ENCODE measurements around the gene SARS2.
"Not testable (repeated sequence)": the region's sequence is repeated elsewhere in the genome, so short reads cannot be mapped to it uniquely, and the experiment has no call there.

Gene SARS2, protein sequence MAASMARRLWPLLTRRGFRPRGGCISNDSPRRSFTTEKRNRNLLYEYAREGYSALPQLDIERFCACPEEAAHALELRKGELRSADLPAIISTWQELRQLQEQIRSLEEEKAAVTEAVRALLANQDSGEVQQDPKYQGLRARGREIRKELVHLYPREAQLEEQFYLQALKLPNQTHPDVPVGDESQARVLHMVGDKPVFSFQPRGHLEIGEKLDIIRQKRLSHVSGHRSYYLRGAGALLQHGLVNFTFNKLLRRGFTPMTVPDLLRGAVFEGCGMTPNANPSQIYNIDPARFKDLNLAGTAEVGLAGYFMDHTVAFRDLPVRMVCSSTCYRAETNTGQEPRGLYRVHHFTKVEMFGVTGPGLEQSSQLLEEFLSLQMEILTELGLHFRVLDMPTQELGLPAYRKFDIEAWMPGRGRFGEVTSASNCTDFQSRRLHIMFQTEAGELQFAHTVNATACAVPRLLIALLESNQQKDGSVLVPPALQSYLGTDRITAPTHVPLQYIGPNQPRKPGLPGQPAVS

DNA sequence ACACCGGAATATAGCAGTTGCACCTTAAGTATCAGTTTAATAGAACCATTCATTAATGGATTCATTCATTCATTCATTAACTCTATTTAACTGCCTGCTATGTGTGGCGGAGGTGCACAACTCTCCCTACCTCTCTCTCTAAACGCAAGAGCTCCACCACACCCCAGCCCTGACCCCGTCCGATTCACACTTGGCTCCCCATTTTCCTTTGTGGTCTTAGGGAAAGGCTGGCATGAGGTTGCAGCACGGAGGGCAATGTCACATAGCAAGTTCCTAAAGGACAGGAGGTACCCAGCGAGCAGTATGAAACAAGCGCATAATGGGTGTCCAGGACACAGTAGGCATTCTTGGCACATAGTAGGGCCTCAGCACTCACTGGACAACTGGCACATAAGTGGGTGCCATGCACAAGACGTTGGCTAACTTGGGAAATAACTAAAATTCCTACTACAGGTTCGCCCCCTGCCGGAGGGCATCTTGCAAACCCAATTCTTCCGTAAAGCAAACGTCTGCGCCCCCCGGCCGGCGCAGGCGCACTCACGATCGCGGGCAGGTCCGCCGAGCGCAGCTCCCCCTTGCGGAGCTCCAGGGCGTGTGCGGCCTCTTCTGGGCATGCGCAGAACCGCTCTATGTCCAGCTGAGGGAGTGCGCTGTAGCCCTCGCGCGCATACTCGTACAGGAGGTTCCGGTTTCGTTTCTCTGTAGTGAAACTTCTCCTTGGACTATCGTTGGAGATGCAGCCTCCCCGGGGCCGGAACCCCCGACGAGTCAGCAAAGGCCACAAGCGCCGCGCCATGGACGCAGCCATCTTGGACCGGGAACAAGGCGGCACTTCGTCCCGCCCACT, at the start of gene SARS2:
SARS2 (minus strand) TSS at position 835 of the 847 bp plus-strand sequence; CDS start at position 808, 27 bp downstream.
- peak; percentile 89 for DNase-seq (ENCODE audit: low read depth)

DNA sequence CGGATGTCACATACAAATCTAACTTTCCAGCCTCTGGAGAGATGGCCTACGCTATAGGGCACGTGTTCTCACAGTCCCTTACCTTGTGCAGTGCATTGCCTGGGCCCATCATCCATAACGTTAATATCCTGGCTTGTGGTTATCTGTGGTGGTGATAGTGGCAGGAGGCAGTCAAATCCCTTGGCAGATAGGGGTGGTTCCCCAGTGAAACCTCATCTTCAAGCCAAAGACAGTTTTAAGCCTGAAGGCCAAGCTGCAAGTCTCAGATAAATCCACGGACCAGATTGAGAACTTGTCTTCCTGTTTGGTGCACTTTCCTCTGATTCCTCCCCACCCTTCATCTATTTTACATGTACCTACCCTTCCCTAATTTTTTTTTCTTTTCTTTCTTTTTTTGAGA, 49.2 kb upstream of the SARS2 start:
- DNase-seq (ENCODE audit: low read depth), result no peak

DNA sequence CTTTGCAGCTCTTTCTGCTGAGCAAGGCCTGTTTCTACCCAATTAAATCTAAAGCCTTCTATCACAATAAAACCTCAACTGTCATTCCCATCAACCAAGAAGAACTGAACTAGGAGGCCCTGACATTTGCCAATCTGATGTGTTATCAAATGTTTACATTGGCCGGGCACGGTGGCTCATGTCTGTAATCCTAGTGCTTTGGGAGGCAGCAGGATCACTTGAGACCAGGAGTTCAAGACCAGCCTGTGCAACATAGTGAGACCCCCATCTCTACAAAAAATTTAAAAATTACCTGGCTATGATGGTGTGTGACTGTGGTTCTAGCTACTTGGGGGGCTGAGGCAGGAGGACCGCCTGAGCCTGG, 47.7 kb upstream of the SARS2 start:
- DNase-seq (ENCODE audit: low read depth), result no peak

DNA sequence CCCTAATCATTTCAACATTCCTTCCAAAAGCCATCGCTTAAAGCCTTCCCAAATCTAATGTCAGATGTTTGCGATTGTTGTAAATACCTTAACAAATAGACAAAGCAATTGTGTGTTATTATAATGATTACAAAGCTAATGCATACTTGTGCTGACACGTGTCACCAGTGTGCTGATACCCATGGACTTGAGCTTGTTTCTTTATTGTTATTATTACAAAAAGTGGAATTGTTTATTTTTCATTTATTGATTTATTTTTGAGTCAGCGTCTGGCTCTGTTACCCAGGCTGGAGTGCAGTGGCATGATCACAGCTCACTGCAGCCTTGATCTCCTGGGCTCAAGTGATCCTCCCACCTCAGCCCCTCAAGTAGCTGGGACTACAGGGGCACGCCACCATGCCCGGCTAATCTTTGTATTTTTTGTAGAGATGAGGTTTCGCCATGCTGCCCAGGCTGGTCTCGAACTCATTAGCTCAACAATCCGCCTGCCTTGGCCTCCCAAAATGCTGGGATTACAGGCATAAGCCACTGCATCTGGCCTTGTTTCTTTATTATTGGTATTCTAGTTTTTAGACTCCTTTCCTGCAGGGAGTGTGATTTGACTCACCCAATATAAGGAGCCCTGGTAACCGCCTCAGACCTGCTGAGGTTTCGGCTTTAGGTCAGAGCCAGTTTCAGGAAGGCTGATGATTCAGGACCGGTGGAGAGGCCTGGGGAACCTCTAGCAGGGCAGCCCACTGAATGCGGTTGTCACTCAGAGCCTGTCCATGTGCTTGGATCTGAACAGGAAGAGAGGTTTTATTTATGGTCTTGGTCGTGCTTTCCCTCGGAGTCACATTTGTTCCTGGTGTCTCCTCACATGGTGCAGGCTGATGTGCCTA, 47.1 kb upstream of the SARS2 start:
- no peak for DNase-seq (ENCODE audit: low read depth)

DNA sequence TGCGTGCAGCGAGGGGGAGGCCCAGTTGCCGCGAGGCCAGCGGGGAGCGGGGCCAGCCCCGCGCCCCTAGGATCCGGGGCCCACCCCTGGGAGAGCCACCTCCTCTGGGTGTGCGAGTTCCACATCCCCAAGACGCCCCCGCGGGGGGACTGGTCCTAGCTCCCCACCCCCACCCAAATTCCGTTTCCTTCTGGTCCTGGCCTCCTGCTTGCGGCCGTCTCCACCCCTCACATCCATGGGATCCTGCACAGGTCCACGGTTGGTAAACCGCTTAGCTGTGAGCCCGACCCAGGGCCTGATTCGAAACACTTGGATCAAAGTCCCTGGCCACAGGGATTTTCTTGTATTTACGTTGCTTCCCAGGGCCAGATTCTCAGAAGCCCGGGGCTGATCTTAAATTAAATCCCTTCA, 45.3 kb upstream of the SARS2 start:
- DNase-seq (ENCODE audit: low read depth), result no peak

DNA sequence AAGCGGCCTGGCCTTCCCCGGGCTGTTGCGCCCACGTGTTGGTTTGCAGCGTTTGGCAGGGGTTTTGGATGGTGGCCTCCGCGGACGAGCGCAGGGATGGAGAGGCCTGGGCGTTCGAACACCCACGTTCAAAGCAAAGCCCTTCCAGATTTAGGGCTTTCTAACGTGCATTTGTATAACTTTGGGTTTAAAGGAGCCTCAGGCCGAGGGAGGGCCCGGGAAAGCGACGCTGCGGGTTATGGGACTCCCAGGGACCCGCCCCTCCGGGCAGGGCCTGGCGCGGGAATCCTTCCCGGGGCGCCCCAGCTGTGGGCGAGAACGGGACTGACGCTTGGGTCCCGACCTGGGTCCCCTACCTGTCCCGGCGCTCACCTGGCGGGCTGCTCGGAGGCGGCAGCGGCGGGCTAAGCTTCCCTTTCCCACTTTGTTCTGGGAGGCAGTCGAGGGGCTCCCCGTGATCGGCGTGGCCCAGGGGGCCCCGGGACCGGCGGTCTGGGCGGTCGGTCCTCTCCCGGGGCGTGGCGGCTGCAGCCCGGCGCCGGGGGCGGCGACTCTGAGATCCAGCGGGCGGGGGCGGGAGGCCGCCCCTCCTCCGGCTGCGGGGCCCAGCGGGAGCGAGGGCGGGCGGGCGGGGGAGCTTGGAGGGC, 44.8 kb upstream of the SARS2 start, which contains the start of gene FBXO17:
FBXO17 (minus strand) TSS at position 529 of the 647 bp plus-strand sequence. CDS start 25,423 bp downstream, outside the sequence.
- DNase-seq (ENCODE audit: low read depth), result no peak

DNA sequence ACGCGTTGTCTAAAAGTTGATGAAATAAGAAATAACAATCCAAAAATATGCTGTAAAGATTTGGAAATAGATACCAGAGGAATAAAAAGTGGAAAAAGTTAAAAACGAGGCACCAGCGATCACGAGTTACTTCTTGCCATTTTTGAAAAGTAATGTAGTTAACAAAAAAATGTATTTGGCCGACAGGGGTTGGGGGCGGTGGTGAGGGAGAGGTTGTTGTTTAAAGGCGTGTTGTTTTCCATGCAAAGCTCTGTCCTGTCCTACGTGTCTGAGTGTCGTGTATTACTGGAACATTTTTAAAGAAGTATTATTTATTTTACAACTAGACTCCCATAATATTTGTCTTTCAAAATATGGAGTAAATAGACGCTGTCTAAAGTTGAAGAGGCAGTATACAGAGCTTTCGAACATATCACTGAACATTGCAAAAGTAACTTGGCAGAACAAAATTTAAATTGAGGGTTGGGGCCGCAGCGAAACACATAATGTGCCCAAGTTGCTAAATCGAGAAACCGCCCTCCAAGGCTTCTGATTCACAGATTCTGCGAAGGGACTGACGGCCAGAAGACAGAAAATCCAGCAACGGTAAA, 44.2 kb upstream of the SARS2 start:
- DNase-seq (ENCODE audit: low read depth), result no peak

DNA sequence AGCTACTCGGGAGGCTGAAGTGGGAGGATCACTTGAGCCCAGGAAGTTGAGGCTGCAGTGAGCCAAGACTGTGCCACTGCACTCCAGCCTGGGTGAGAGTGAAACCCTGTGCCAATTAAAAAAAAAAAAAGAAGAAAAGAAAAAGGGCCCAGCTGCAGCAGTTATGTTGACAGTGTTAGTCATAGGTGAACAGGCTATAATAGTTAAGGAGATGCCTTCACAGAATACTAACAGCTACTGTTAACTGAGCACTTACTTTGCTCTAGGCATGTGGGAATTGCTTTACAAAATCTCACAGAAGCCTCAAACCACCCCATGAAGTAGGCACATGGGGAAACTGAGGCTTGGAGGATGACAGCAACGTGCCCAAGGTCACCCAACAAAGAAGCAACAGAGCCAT, 41.1 kb upstream of the SARS2 start:
- no peak for DNase-seq (ENCODE audit: low read depth)

DNA sequence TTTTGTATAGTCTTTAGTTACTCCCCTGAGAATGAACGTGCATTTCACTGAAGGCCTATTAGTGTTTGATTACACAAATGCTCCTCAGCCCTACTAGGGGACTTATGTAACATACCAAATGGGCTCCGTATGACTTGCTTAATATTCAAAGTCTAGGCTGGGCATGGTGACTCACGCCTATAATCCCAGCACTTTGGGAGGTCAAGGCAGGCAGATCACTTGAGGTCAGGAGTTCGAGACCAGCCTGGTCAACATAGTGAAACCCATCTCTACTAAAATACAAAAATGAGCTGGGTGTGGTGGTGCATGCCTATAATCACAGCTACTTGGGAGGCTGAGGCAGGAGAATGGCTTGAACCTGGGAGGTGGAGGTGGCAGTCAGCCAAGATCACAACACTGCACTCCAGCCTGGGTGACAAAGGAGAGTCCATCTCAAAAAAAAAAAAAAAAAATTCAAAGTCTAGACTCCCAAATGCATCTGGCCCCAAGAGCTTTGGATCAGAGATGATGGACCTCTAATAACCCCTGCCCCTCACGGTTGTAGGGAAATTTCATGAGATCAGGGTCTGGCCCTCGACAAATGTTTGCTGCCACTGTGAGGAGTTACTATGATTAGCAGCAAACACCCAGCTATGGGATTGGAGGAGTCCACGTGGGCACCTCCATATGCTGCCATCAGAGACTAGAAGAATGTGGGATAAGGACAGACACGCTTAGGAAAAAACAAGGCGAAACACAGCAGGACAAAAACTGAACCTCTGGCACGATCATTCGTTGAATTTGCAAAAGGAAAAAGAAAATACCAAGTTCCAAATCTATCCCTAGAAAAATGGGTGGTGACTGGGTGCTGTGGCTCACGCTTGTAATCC, 40.3 kb upstream of the SARS2 start:
- DNase-seq (ENCODE audit: low read depth), result no peak

DNA sequence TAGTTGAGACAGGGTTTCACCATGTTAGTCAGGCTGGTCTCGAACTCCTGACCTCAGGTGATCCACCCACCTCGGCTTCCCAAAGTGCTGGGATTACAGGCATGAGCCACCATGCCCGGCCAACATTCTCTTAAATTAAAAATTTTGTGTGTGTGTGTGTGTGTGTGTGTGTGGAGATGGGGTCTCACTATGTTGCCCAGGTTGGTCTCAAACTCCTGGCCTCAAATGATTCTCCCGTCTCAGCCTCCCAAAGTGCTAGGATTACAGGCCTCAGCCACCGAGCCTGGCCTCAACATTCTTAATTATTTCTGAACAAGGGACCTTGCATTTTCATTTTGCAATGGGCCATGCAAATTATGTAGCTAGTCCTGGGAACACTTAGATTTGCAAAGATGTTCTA, 35.6 kb upstream of the SARS2 start:
- not testable (repeated sequence) for DNase-seq (ENCODE audit: low read depth)

DNA sequence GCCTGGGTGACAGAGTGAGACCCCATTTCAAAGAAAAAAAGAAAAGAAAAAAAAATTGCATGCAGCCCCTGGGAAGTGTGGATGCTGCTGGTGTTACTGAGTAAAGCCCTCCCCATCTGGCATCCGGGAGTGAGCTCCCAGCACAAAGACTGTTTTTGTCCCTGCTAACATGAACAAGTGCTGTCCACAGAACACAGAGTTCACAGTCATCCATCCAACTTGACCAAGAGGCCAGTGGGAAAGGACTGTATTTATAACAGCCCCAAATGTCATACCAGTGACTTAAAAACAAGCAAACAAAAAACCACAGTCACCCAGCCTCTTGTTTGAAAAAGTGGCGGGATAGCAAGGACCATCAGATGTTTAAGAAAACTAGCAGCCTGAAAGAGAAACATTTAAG, 34.2 kb upstream of the SARS2 start:
- DNase-seq (ENCODE audit: low read depth), result no peak

DNA sequence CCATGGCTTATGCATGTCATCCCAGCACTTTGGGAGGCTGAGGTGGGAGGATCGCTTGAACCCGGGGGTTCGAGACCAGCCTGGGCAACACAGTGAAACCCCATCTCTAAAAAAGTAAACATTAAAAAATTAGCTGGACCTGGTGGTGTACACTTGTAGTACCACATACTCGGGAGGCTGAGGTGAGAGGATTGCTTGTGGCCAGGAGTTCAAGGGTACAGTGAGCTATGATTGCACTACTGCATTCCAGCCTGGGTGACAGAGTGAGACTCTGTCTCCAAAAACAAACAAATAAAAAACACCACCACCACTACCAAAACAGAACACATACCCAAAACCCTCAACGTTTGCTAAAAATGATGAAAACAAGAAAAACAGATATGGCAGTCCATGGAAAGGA, 29.1 kb upstream of the SARS2 start:
- DNase-seq (ENCODE audit: low read depth), result no peak

DNA sequence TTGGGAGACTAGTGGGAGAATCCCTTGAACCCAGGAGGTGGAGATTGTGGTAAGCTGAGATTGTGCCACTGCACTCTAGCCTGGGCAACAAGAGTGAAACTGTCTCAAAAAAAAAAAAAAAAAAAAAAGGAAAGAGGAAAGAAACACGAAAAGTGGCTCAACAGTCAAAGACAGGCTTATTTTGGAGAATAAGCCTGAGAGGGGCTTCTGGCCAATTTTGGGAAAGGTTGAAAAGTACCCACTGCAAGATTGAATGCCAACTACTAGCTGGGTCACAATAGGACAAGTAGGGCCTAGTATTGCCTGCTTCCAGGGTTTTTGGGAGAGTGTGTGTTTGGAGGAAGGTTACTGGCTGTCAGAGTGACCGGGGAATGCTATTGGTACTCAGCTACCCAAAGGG, 27.7 kb upstream of the SARS2 start:
- no peak for DNase-seq (ENCODE audit: low read depth)

DNA sequence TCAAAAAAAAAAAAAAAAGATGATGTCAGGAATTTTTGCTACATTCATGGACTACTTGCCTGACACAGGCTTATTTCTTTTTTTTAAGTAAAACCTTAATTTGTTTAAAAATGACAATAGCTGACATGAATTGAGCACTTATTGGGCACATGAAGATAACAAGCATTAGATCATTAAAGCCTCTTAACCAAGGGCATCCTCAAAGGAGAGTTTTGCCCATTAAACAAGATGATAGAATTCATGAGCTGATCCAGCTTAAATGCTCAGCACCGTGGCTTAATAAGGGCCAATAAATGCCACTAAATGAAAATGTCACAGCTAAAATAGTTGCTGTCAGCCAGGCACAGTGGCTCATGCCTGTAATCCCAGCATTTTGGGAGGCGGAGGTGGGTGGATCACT, 25.7 kb upstream of the SARS2 start:
- no peak for DNase-seq (ENCODE audit: low read depth)

DNA sequence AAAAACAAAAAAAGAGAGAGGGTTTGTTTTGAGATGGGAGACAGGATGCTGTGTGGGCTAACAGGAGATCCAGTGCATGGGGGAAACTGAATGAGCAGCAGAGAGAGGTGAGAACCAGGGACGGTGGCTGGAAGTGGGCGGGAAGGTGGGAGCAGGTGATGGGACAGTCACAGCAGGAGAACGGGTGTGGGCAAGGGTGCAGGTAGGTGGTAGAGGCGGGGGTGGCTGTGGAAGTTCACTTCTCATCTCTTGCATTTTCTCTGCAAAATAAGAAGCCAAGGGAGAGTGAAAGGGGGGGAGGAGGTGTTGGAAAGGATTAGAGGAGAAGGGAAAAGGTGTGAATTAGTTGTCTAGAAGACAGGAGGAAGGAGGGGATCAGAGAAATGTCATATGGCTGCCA, 23.1 kb upstream of the SARS2 start:
- DNase-seq (ENCODE audit: low read depth), result no peak

DNA sequence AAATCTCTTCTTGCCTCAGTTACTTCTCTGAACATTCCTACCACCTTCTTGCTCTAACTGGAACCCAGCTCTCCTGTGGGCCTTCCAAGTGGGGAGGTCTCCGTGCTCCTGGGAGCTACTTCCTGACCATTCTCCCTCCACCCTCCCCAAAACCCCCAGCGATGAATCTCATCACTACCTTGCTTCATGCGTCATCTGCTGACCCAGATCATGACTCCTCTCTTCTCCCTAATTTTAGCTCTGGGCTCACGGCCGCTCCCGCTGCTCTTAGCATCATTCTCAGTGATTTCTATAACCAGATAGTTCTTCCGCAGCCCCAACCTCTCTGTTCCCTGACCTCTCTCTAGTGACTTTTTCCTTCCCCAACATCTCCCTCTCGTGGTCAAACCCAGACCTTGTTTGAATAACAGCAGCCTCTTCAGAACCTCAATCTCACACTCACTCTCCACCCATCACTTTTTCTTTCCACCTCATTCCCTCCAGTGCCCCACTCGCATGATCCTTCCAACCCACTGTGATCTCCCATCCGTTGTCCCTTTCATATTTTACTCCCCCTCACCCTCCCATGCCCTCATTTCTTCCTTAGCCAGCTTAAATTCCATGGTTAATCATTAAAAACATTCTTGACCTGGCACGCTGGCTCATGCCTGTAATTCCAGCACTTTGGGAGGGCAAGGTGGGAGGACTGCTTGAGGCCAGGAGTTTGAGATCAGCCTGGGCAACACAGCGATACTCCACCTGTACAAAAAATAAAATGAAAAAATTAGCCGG, 22.0 kb upstream of the SARS2 start:
- DNase-seq (ENCODE audit: low read depth), result no peak

DNA sequence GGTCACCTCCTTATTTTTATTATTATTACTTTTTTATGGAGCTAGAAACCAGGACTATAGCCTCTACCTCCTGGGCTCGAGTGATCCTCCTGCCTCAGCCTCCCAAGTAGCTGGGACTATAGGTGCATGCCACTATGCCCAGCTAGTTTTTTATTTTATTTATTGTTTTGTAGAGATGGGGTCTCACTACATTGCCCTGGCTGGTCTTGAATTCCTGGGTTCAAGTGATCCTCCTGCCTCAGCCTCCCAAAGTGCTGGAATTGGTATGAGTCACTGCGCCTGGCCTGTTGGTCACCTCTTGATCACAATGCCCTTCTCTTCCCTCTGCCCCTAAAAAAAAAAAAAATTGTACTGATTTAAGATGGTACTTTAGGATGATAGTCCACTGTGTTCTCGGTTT, 20.6 kb upstream of the SARS2 start:
- DNase-seq (ENCODE audit: low read depth), result no peak

DNA sequence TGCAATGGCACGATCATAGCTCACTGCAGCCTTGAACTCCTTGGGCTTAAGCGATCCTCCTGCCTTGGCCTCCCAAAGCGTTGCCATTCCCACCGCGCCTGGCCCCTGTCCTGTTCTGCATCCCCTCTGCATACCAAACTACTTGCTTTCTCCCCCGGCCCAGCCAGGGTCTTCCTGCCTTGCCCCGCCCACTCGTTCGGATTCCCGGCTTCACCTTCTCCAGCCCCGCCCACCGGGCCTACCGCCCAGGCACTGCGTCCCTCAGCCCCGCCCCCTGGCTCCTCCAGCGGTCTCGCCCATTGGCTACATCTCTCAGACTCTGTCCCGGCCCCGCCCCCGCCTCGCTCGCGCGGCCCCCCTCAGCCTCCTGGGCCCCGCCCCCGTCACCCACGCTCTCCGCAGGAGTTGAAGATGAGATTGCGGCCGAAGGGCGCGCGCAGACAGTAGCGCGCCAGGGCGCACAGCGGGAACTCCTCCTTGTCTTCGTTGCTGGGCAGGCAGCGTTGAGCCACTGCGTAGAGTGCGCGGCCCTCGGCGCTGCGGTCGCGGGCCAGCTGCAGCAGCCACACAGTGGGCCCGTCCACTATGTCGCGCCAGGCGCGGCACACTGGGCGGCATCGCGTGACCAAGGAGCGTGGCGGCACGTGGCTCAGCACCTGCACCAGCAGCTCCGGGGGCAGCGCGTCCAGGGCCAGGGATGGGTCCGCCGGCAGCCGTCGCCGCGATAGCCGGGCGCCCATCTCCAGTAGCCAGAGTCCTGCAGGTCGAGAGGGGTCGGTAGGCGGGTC, 19.2 kb upstream of the SARS2 start:
- peak; percentile 71 for DNase-seq (ENCODE audit: low read depth)

All from activated T-cell treated with anti-CD3 and anti-CD28 coated beads for 1 hour (primary cell).